Stimulated activated CD8-positive, alpha-beta memory T cell treated with anti-CD3 and anti-CD28 coated beads, Interleukin-15, amount 100 ng/mL, for 48 hours (primary cell): ENCODE results near the gene DDIAS.
"Not testable (repeated sequence)": the region's sequence is repeated elsewhere in the genome, so short reads cannot be mapped to it uniquely, and the experiment has no call there.

Experiments used
- DNase-seq, 2 donors: peaks; one replicate each; pipeline ENCODE4 v3.0.0-alpha.2; 2020; ENCODE audit warnings: low read depth in 2 of 2

Gene DDIAS

GRCh38 chr11:82889133-82890001, 12.2 kb upstream of the DDIAS start:
- no peak for DNase-seq

- DNase-seq = no peak
Measured at GRCh38 chr11:82890002-82890341, 11.6 kb upstream of the DDIAS start.

GRCh38 chr11:82890936-82891335, 10.6 kb upstream of the DDIAS start:
- no peak for DNase-seq

GRCh38 chr11:82892611-82893169, 8.8 kb upstream of the DDIAS start:
- no peak for DNase-seq

- DNase-seq = no peak
Measured at GRCh38 chr11:82895437-82896091, 6.0 kb upstream of the DDIAS start.

- no peak for DNase-seq
Measured at GRCh38 chr11:82896183-82896582, 5.4 kb upstream of the DDIAS start.

GRCh38 chr11:82898241-82898640, 3.3 kb upstream of the DDIAS start:
- no peak for DNase-seq

- DNase-seq = no peak
Measured at GRCh38 chr11:82899186-82899820, 2.2 kb upstream of the DDIAS start.

GRCh38 chr11:82899957-82900276, 1.6 kb upstream of the DDIAS start:
- DNase-seq = no peak

- peak; percentile 92 to 93 for DNase-seq
Measured at GRCh38 chr11:82900277-82901164, 1.0 kb upstream of the DDIAS start, which contains the start of gene PRCP. TSS of gene PRCP (minus strand) at chr11:82900430. CDS start at chr11:82900402, 28 bp downstream.

- DNase-seq = no peak
Measured at GRCh38 chr11:82901922-82902485, 468 bp downstream of the DDIAS start.

- DNase-seq = no peak
Measured at GRCh38 chr11:82902880-82903279, 1.3 kb downstream of the DDIAS start.

- DNase-seq = no peak
Measured at GRCh38 chr11:82903843-82904586, 2.5 kb downstream of the DDIAS start.

- DNase-seq = no peak
Measured at GRCh38 chr11:82906236-82906635, 4.7 kb downstream of the DDIAS start.

GRCh38 chr11:82906931-82907330, 5.4 kb downstream of the DDIAS start:
- DNase-seq = no peak

GRCh38 chr11:82907371-82907770, 5.8 kb downstream of the DDIAS start:
- DNase-seq = no peak

- no peak for DNase-seq
Measured at GRCh38 chr11:82908311-82908710, 6.8 kb downstream of the DDIAS start.

- DNase-seq = no peak
Measured at GRCh38 chr11:82909015-82909640, 7.6 kb downstream of the DDIAS start.

GRCh38 chr11:82919786-82920185, 18.2 kb downstream of the DDIAS start:
- DNase-seq = not testable (repeated sequence)

GRCh38 chr11:82920227-82920626, 18.7 kb downstream of the DDIAS start:
- not testable (repeated sequence) for DNase-seq
